ENCODE measurements around the gene BSND. TPM values are rescaled to one million over a fixed set of nuclear protein-coding genes. Genes with fewer than 3 reads are reported as not detected.

BSND gene
- total RNA-seq, 1 experiment from 2014 or later = not detected

GRCh38 chr1:54981466-54981865 is 17.3 kb upstream of the BSND start:
- Histone ChIP-seq H3K27me3 (no peaks in the 10 kb centered on the region), H3K9me3 (replicated peaks) (no peaks in the 10 kb centered on the region), H3K36me3 (no peaks in the 10 kb centered on the region), H3K27ac (no peak overlapping the region), H3K4me1 (peaks cover 17% of the 10 kb centered on the region), H3K4me3 (no peak overlapping the region)
- no peak for DNase-seq

GRCh38 chr1:54982739-54983138 is 16.0 kb upstream of the BSND start:
- no peaks in the 10 kb centered on the region for H3K9me3 ChIP-seq (replicated peaks)
- H3K27me3 ChIP-seq = no peaks in the 10 kb centered on the region
- peak in 1 of 2 experiments; percentile 49 for DNase-seq

GRCh38 chr1:54984131-54984842 is 14.4 kb upstream of the BSND start:
- Histone ChIP-seq H3K36me3 (no peaks in the 10 kb centered on the region), H3K27ac (no peak overlapping the region), H3K4me3 (no peak overlapping the region), H3K27me3 (no peaks in the 10 kb centered on the region), H3K9me3 (replicated peaks) (no peaks in the 10 kb centered on the region), H3K4me1 (peaks cover 3% of the 10 kb centered on the region; the same call in 1 of the 2 replicates)
- peak; percentile 22 to 51 for DNase-seq

More at GRCh38 chr1:54982739-54983138, 16.0 kb upstream of the BSND start:
- Histone ChIP-seq H3K27ac (no peak overlapping the region), H3K36me3 (no peaks in the 10 kb centered on the region), H3K4me1 (peaks cover 17% of the 10 kb centered on the region), H3K4me3 (no peak overlapping the region)

- Histone ChIP-seq H3K4me1 (peaks cover 5% of the 10 kb centered on the region; the same call in 1 of the 2 replicates), H3K27ac (no peak overlapping the region), H3K36me3 (no peaks in the 10 kb centered on the region), H3K27me3 (0 out of 2 replicates have a peak, but pooled peaks cover 2% of the 10 kb centered on the region), H3K4me3 (no peak overlapping the region), H3K9me3 (replicated peaks) (no peaks in the 10 kb centered on the region)
- no peak for DNase-seq
These were observed 13.2 kb upstream of the BSND start for GRCh38 chr1:54985556-54985955.

- Histone ChIP-seq H3K9me3 (replicated peaks) (no peaks in the 10 kb centered on the region), H3K27ac (no peak overlapping the region), H3K4me1 (peaks cover 5% of the 10 kb centered on the region; the same call in 1 of the 2 replicates), H3K36me3 (no peaks in the 10 kb centered on the region), H3K4me3 (no peak overlapping the region), H3K27me3 (0 out of 2 replicates have a peak, but pooled peaks cover 3% of the 10 kb centered on the region)
- DNase-seq = no peak
These were observed 12.7 kb upstream of the BSND start for GRCh38 chr1:54986025-54986424.

GRCh38 chr1:54986533-54986932 is 12.2 kb upstream of the BSND start:
- DNase-seq = no peak
- H3K27me3 ChIP-seq = 0 out of 2 replicates have a peak, but pooled peaks cover 3% of the 10 kb centered on the region
- no peaks in the 10 kb centered on the region for H3K9me3 ChIP-seq (replicated peaks)
- H3K36me3 ChIP-seq = no peaks in the 10 kb centered on the region
- peaks cover 5% of the 10 kb centered on the region; the same call in 1 of the 2 replicates for H3K4me1 ChIP-seq
- H3K27ac ChIP-seq = no peak overlapping the region
- no peak overlapping the region for H3K4me3 ChIP-seq

GRCh38 chr1:54987427-54987826 is 11.3 kb upstream of the BSND start:
- Histone ChIP-seq H3K4me1 (peaks cover 5% of the 10 kb centered on the region; the same call in 1 of the 2 replicates), H3K9me3 (replicated peaks) (no peaks in the 10 kb centered on the region), H3K27me3 (0 out of 2 replicates have a peak, but pooled peaks cover 3% of the 10 kb centered on the region), H3K27ac (no peak overlapping the region), H3K36me3 (no peaks in the 10 kb centered on the region), H3K4me3 (no peak overlapping the region)
- DNase-seq = no peak

- Histone ChIP-seq H3K27ac (no peak overlapping the region), H3K4me1 (peaks cover 5% of the 10 kb centered on the region; the same call in 1 of the 2 replicates), H3K9me3 (replicated peaks) (no peaks in the 10 kb centered on the region), H3K27me3 (0 out of 2 replicates have a peak, but pooled peaks cover 3% of the 10 kb centered on the region), H3K36me3 (no peaks in the 10 kb centered on the region), H3K4me3 (no peak overlapping the region)
- DNase-seq = peak in 1 of 2 experiments; percentile 29
These were observed 10.6 kb upstream of the BSND start for GRCh38 chr1:54987919-54988705.

- Histone ChIP-seq H3K9me3 (replicated peaks) (no peaks in the 10 kb centered on the region), H3K4me1 (peaks cover 5% of the 10 kb centered on the region; the same call in 1 of the 2 replicates)
- no peak for DNase-seq
These were observed 9.8 kb upstream of the BSND start for GRCh38 chr1:54988975-54989374.

GRCh38 chr1:54989473-54989872 is 9.3 kb upstream of the BSND start:
- H3K36me3 ChIP-seq = no peaks in the 10 kb centered on the region
- H3K4me3 ChIP-seq = no peak overlapping the region
- DNase-seq = peak; percentile 55 to 56
- H3K27me3 ChIP-seq = peaks cover 8% of the 10 kb centered on the region; the same call in 1 of the 2 replicates
- no peaks in the 10 kb centered on the region for H3K9me3 ChIP-seq (replicated peaks)
- H3K27ac ChIP-seq = no peak overlapping the region
- H3K4me1 ChIP-seq = peaks cover 5% of the 10 kb centered on the region; the same call in 1 of the 2 replicates

More at GRCh38 chr1:54988975-54989374, 9.8 kb upstream of the BSND start:
- peaks cover 3% of the 10 kb centered on the region; the same call in 1 of the 2 replicates for H3K27me3 ChIP-seq
- no peak overlapping the region for H3K27ac ChIP-seq
- H3K36me3 ChIP-seq = no peaks in the 10 kb centered on the region
- H3K4me3 ChIP-seq = no peak overlapping the region

- no peaks in the 10 kb centered on the region for H3K9me3 ChIP-seq (replicated peaks)
- no peak for DNase-seq
- no peak overlapping the region for H3K4me3 ChIP-seq
- H3K36me3 ChIP-seq = no peaks in the 10 kb centered on the region
- H3K27me3 ChIP-seq = peaks cover 15% of the 10 kb centered on the region; the same call in 1 of the 2 replicates
- no peak overlapping the region for H3K27ac ChIP-seq
- peaks cover 5% of the 10 kb centered on the region; the same call in 1 of the 2 replicates for H3K4me1 ChIP-seq
These were observed 8.5 kb upstream of the BSND start for GRCh38 chr1:54989968-54990810.

- Histone ChIP-seq H3K36me3 (no peaks in the 10 kb centered on the region), H3K27ac (no peak overlapping the region), H3K4me3 (no peak overlapping the region), H3K27me3 (peaks cover 15% of the 10 kb centered on the region; the same call in 1 of the 2 replicates), H3K9me3 (replicated peaks) (no peaks in the 10 kb centered on the region), H3K4me1 (peaks cover 5% of the 10 kb centered on the region; the same call in 1 of the 2 replicates)
- DNase-seq = no peak
These were observed 7.8 kb upstream of the BSND start for GRCh38 chr1:54990916-54991315.

- no peak overlapping the region for H3K4me3 ChIP-seq
- H3K9me3 ChIP-seq (replicated peaks) = no peaks in the 10 kb centered on the region
- H3K4me1 ChIP-seq = peaks cover 5% of the 10 kb centered on the region; the same call in 1 of the 2 replicates
- no peaks in the 10 kb centered on the region for H3K36me3 ChIP-seq
- H3K27ac ChIP-seq = no peak overlapping the region
- peaks cover 15% of the 10 kb centered on the region; the same call in 1 of the 2 replicates for H3K27me3 ChIP-seq
- DNase-seq = no peak
These were observed 6.8 kb upstream of the BSND start for GRCh38 chr1:54991939-54992338.

GRCh38 chr1:54993140-54993539 is 5.6 kb upstream of the BSND start:
- Histone ChIP-seq H3K36me3 (no peaks in the 10 kb centered on the region), H3K27ac (no peak overlapping the region), H3K4me3 (no peak overlapping the region), H3K27me3 (peaks cover 17% of the 10 kb centered on the region; the same call in 1 of the 2 replicates), H3K9me3 (replicated peaks) (no peaks in the 10 kb centered on the region), H3K4me1 (peaks cover 5% of the 10 kb centered on the region; the same call in 1 of the 2 replicates)
- no peak for DNase-seq
